GM21529 (cell line): Measurements from ENCODE around the gene NOD2.

ENCODE experiments used
- ATAC-seq: cut with Tn5 transposase; IDR thresholded peaks from one replicate; pipeline ENCODE4 v1.9.1; 2021; ENCODE audit not compliant: unreplicated experiment

The NOD2 gene

GRCh38 chr16:50669741-50670140, 23.7 kb upstream of the NOD2 start:
- no peak for ATAC-seq

GRCh38 chr16:50670476-50670875, 22.9 kb upstream of the NOD2 start:
- ATAC-seq, result no peak

GRCh38 chr16:50671644-50672260, 21.7 kb upstream of the NOD2 start:
- ATAC-seq, result no peak

- ATAC-seq, result no peak
Observed at GRCh38 chr16:50673496-50674275, 19.7 kb upstream of the NOD2 start.

GRCh38 chr16:50674831-50675230, 18.6 kb upstream of the NOD2 start:
- no peak for ATAC-seq

GRCh38 chr16:50675686-50676610, 17.5 kb upstream of the NOD2 start:
- ATAC-seq, result no peak

- no peak for ATAC-seq
Observed at GRCh38 chr16:50676684-50677225, 16.7 kb upstream of the NOD2 start.

- no peak for ATAC-seq
Observed at GRCh38 chr16:50677351-50677750, 16.1 kb upstream of the NOD2 start.

GRCh38 chr16:50678531-50678930, 14.9 kb upstream of the NOD2 start:
- ATAC-seq, result no peak

- no peak for ATAC-seq
Observed at GRCh38 chr16:50679266-50679665, 14.1 kb upstream of the NOD2 start.

GRCh38 chr16:50679676-50680555, 13.5 kb upstream of the NOD2 start:
- no peak for ATAC-seq

- no peak for ATAC-seq
Observed at GRCh38 chr16:50680556-50680893, 12.9 kb upstream of the NOD2 start.

- peak; percentile 47 for ATAC-seq
Observed at GRCh38 chr16:50681021-50681885, 12.2 kb upstream of the NOD2 start, which contains the start of gene SNX20. Gene SNX20 (minus strand): TSS chr16:50681312. CDS start chr16:50677526, 3,786 bp downstream.

- ATAC-seq, result peak; percentile 71
Observed at GRCh38 chr16:50683689-50684374, 9.6 kb upstream of the NOD2 start.

- no peak for ATAC-seq
Observed at GRCh38 chr16:50684823-50685461, 8.5 kb upstream of the NOD2 start.

- no peak for ATAC-seq
Observed at GRCh38 chr16:50685462-50686063, 7.8 kb upstream of the NOD2 start.

- no peak for ATAC-seq
Observed at GRCh38 chr16:50688083-50688482, 5.3 kb upstream of the NOD2 start.

GRCh38 chr16:50688867-50689266, 4.5 kb upstream of the NOD2 start:
- no peak for ATAC-seq
